Measurements from ENCODE around the gene TNPO1.

The TNPO1 gene

DNA sequence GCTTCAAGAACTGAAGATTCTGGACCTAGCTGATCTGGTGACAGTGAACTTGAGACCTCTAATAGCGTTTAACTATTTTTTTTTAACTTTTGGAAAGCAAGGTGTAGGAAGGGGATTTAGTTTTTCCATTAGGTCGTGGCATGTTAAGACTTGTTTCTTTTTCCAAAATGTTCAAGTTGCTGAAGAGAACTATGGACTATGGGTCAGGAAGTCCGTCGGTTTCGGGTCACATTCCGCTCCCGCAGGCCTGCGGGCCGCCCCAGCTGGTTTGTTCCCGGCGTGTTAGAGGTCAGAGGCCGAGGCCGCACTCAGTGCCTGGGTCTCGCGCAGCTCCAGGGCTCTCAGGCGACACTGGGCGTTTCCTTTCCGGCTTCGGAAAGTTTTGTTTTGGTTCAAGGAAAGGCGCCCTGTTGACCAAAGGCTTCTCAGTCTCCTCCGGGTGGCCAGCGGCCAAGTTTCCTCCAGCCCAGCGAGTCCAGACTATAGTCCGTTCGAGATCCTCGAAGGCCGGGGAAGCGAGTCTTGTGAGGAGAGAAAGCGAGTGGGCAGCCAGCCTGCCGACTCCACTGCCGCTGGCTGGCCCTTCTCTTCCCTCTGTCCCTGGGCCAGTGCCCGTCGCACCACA is 138.8 kb downstream of the TNPO1 start:
- TF ChIP-seq GATA2 (IDR thresholded peaks at IDR 0.05; ENCODE audit: low read depth, low read length) (no peak), GATA3 (IDR thresholded peaks at IDR 0.05; ENCODE audit: low read depth, low read length) (no peak)

DNA sequence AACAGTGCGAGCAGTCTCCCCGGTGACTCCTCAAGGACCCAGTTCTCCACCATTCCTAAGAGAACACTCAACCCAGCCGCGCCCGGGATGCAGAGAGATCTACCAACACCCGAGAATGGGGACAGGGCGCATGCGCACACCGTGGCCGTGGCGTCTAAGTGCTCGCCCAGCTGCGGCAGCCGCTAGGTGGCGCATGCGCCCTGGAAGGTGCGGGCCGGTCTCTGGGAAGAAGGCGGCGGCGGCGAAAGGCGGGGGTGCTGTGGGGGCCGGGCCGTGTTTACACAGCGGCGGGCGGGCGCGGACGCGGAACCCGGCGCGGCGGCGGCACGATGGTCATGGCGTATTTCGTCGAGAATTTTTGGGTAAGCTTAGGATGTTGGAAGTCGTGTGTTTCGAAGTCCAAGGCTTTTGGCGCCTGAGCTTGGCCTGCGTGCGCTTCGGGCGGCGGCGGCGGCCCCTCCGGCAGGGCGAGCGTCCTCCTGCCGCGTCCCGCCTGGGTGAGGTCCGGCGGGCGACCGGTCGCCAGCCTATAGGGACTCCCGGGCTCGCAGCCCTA is 139.4 kb downstream of the TNPO1 start, which contains the start of gene FCHO2:
TSS of gene FCHO2 (plus strand) at position 274 of the 556 bp plus-strand sequence. CDS start at position 330, 56 bp downstream.
- TF ChIP-seq GATA2 (IDR thresholded peaks at IDR 0.05; ENCODE audit: low read depth, low read length): no peak
- no peak for TF ChIP-seq GATA3 (IDR thresholded peaks at IDR 0.05; ENCODE audit: low read depth, low read length)

DNA sequence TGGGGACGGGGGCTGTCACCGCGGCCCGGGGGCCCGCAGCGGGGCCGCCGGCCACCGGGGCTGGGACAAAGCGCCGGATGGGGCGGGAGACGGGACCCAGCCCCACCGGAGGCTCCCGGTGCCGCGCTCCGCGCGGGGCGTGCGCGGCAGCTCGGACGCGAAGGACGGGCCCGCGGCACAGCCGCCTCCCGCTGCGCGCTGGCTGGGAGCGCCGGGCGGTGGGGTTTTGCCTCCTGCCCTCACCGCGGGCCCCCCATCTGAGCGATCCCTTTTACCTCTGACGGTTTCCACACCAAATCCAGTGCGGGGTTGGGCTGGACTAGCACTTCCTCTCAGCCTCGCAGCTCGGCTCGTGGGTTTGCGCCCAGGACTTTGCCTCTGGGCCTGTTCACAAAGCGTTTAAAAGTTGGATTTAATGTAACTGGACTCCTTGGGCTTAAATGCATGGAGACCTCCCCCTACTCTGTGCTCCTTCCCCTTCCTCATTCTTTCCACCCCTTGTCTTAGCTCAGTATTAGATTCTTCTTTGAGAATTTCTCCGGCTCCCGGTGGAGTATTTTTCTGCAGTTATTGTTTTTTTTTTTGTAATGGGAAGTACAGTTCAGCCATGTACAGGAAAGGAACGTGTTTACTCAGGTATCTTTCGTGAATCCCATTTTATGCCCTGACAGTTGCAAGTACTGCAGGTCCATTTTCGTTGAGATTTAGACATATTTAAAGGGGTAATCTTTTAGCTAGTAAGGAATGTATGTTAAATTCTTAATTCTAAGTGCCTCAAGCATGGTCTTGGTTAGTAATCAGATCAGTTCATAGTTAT is 140.1 kb downstream of the TNPO1 start:
- TF ChIP-seq GATA2 (IDR thresholded peaks at IDR 0.05; ENCODE audit: low read depth, low read length) (no peak), GATA3 (IDR thresholded peaks at IDR 0.05; ENCODE audit: low read depth, low read length) (no peak)

DNA sequence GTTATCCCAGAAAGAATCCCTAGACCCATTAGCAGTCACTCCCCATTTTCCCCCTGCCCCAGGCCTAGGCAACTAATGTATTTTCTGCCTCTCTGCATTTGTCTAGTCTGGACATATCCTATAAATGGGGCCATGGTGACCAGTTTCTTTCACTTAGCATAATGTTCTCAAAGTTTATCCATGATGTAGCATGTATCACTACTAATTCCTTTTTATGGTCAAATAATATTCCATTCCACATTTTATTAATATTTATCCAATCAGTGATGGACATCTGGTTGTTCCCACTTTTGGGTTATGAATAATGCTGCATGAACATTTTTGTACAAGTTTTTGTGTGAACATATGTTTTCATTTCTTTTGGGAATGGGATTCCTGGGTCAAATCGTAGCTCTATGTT is 140.9 kb downstream of the TNPO1 start:
- TF ChIP-seq GATA2 (IDR thresholded peaks at IDR 0.05; ENCODE audit: low read depth, low read length): no peak
- no peak for TF ChIP-seq GATA3 (IDR thresholded peaks at IDR 0.05; ENCODE audit: low read depth, low read length)

DNA sequence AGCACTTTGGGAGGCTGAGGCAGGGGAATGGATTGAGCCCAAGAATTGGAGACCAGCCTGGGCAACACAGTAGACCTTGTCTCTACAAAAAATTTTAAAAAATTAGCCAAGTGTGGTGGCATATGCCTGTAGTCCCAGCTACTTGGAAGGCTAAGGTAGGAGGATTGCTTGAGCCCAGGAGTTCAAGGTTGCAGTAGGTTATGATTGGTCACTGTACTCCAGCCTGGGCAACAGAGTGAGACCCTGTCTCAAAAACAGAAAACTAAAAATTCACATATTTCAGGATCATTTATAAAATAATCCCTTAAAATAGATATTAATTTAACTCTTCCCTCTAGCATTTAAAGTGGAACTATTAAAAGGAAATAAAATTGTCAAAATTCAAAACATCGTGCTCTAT is 142.8 kb downstream of the TNPO1 start:
- TF ChIP-seq GATA2 (IDR thresholded peaks at IDR 0.05; ENCODE audit: low read depth, low read length) (no peak), GATA3 (IDR thresholded peaks at IDR 0.05; ENCODE audit: low read depth, low read length) (no peak)
